GM12874 (cell line): ENCODE data around the gene NME4.

ENCODE experiments used
- CTCF ChIP-seq: IDR thresholded peaks from 2 replicates; pipeline ENCODE4 v1.5.1; 2011; ENCODE audit warnings: low read depth, mild to moderate bottlenecking, control low read depth, low read length, moderate library complexity; ENCODE audit not compliant: insufficient read depth

The NME4 gene

GRCh38 chr16:353404-354290 is 43.4 kb upstream of the NME4 start:
- TF ChIP-seq CTCF = no peak

GRCh38 chr16:354291-354881 is 42.6 kb upstream of the NME4 start:
- TF ChIP-seq CTCF = no peak

GRCh38 chr16:354971-355461 is 42.0 kb upstream of the NME4 start:
- no peak for TF ChIP-seq CTCF

GRCh38 chr16:356741-357140 is 40.3 kb upstream of the NME4 start:
- TF ChIP-seq CTCF = no peak

GRCh38 chr16:359067-359763 is 37.8 kb upstream of the NME4 start:
- TF ChIP-seq CTCF = no peak

- TF ChIP-seq CTCF = no peak
These were observed 36.9 kb upstream of the NME4 start for GRCh38 chr16:359871-360697.
